ENCODE measurements around the gene RASGRF2.

The RASGRF2 gene

GRCh38 chr5:80977764-80978163, 17.6 kb downstream of the RASGRF2 start:
- in situ Hi-C loops (cut with MboI; ENCODE audit: low sequenced_read_pairs), result no loop called here

GRCh38 chr5:80978772-80979317, 18.7 kb downstream of the RASGRF2 start:
- in situ Hi-C loops (cut with MboI; ENCODE audit: low sequenced_read_pairs), result no loop called here

DNA sequence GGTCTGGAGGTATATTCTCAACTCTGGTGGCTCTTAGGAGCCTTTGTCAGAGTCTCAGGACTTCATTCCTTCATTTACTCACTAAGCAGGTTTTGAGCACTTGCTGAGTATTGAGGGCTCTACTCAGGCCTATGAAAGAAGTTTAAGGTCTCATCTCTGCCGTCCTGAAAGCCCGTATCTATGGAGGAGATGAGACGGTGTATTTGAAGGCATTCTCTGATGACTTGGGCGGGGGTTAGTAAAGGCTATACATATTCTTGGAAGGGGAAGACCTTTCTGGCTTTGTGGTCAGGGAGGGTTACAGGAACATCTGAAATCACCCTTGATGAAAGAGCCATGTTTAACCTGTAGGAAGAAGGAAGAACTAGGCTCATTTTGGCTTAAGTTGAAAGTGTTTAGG, 21.9 kb downstream of the RASGRF2 start:
- in situ Hi-C loops (cut with MboI; ENCODE audit: low sequenced_read_pairs), result no loop called here

- in situ Hi-C loops (cut with MboI; ENCODE audit: low sequenced_read_pairs), result no loop called here
Measured at GRCh38 chr5:80985600-80986228, 25.6 kb downstream of the RASGRF2 start.

DNA sequence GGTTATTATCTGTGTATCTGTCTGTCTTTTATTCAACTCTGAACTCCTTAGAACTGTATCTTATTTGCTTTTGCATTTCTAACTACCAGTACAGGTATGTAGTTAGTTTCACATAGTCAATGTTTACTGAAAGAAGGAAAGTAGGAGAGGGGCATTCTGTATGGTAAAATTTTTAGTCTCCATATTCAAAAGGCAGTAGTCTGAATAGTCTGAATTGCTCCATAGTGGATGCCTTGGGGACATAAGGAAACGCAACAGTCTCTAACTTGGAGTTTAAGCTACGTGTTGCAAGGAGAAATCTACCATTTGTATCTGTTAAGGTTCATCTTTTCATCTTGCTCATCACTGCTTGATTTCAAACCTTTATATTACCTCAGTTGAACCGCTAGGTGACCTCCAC, 26.2 kb downstream of the RASGRF2 start:
- in situ Hi-C loops (cut with MboI; ENCODE audit: low sequenced_read_pairs), result no loop called here

GRCh38 chr5:80987078-80987766, 27.1 kb downstream of the RASGRF2 start:
- in situ Hi-C loops (cut with MboI; ENCODE audit: low sequenced_read_pairs), result no loop called here

- in situ Hi-C loops (cut with MboI; ENCODE audit: low sequenced_read_pairs), result no loop called here
Measured at GRCh38 chr5:80988419-80988935, 28.3 kb downstream of the RASGRF2 start.

GRCh38 chr5:80989883-80990282, 29.7 kb downstream of the RASGRF2 start:
- in situ Hi-C loops (cut with MboI; ENCODE audit: low sequenced_read_pairs), result no loop called here

GRCh38 chr5:80990527-80990926, 30.4 kb downstream of the RASGRF2 start:
- in situ Hi-C loops (cut with MboI; ENCODE audit: low sequenced_read_pairs), result no loop called here

DNA sequence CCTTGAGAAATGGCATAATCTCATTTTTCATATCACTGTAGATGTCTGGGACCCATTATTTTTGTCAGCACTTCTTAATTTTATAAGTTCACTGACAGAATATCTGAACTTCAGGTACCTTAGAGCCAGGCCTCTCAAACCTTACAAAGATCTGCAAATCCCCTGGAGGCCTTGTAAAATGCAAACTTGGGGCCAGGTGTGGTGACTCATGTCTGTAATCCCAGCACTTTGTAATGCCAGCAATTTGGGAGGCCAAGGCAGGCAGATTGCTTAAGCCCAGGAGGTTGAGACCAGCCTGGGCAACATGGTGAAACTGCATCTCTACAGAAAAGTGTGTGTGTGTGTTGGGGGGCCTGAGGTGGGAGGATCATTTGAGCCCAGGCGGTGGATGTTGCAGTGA, 30.8 kb downstream of the RASGRF2 start:
- in situ Hi-C loops (cut with MboI; ENCODE audit: low sequenced_read_pairs), result no loop called here

GRCh38 chr5:80995908-80996307, 35.7 kb downstream of the RASGRF2 start:
- in situ Hi-C loops (cut with MboI; ENCODE audit: low sequenced_read_pairs), result no loop called here

- in situ Hi-C loops (cut with MboI; ENCODE audit: low sequenced_read_pairs), result no loop called here
Measured at GRCh38 chr5:80998590-80998979, 38.4 kb downstream of the RASGRF2 start.

DNA sequence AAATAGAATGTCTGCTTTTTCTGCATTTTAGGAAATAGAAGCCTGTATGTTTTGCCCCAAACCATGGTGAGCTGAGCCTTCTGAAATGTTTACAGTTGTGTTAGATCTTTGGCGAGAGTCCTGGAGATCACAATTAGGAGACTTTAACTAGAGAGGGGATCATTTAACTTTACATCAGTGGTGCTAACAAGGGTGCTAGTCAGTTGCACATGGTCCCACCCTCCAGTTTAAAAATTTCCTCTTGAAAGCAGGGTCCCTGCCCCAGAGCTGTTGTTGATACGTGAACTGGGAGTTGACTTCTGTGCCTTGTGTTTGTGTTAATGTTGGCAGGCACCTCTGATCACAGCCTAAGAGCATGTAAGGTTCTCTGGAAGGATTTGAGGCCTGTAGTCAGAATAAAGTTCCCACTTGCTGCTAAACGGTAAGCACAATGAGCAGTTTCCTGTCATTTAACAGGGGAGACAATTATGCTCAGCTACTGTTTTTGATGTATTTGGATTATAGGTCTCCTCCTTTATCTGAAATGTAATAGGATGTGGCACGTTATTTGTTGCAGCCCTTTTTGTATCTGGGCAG, 43.7 kb downstream of the RASGRF2 start:
- in situ Hi-C loops (cut with MboI; ENCODE audit: low sequenced_read_pairs), result no loop called here

- in situ Hi-C loops (cut with MboI; ENCODE audit: low sequenced_read_pairs), result no loop called here
Measured at GRCh38 chr5:81005708-81006107, 45.5 kb downstream of the RASGRF2 start.

- in situ Hi-C loops (cut with MboI; ENCODE audit: low sequenced_read_pairs), result no loop called here
Measured at GRCh38 chr5:81006231-81006630, 46.1 kb downstream of the RASGRF2 start.

DNA sequence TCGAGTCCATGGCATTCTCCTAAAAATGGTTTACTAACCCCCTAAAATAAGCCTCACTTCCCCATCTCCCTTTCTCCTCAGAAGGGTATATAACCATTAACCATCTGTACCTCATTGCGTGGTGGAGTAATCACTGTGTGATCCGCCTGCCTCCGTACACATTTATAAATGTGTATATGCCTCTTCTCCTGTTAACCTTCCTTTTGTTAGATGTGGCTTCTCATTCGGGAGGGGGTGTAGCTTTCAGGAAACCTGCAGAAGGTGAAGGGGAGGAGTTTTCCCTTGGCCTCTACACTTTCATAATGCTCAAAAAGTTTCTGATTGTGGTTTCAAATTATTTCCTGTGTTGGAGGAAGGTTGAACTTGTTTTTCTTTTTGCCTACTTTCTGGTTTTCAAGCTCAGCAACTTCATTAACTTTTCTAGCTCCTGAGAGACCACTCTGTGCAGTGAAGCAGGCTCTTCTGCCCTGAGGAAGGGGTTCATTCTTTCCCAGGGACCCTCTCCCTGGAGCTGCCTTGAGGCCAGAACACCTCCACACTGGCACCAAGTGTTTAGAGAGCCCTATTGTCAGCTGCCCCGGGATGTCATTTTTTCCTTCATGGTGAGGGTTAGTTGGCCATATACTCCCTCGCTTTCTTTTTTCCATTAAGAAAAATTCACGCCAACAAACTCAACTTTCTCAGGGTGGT, 46.9 kb downstream of the RASGRF2 start:
- in situ Hi-C loops (cut with MboI; ENCODE audit: low sequenced_read_pairs), result no loop called here

DNA sequence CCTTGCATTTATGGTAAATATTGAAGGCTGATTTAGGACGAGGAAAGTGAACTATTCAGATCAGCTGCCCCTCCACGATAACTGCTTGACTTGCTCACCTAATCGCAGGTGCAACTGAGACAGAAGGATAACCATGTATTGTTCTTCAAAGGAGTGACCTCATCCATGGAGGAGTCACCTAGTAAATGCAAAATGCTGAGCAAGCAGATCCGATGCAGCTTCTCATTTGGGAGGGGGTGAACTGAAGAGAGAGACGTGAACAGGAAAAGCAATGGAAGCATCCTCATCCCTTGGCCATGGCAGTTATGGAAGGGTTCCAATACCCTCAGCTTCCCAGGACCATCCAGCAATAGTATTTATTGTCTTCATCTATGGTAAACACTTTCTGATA, 47.5 kb downstream of the RASGRF2 start:
- in situ Hi-C loops (cut with MboI; ENCODE audit: low sequenced_read_pairs), result no loop called here

DNA sequence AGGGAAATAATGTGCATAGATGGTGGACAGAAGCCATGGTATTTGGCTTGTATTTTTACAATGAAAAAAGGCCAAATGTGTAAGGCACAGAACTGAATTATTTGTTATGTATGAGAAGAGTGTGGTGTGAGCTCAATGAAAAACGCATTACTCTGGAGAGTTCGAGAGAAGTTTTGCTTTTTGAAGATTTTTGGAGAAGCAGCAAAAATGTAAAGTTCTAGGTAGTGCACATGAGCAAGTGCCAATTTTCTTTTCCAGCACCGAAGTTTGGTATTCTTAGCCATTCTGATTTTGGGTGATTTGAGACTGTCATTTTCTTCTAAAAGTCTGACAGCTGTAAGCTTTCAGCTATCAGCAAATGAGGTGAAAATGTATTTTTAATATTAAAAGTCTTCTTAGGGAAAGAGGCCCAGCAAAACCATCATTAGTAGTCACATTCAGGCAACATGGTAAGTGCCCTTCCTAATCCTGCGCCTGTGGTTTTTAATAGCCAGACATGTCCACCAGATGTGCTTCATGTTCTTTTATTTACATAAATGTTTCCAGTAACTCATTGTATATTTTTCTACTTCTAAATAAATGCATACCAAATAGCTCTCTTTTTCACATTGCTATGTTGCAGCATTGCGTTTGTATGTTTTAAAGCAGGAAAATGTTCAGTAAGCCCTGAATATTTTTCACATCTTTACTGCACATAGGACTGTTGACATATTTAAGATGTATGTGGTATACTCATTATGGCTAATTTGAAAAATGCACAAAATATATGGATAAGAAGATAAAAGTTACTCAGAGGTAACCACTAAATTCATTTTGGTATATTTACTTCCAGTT, 50.4 kb downstream of the RASGRF2 start:
- in situ Hi-C loops (cut with MboI; ENCODE audit: low sequenced_read_pairs), result no loop called here

DNA sequence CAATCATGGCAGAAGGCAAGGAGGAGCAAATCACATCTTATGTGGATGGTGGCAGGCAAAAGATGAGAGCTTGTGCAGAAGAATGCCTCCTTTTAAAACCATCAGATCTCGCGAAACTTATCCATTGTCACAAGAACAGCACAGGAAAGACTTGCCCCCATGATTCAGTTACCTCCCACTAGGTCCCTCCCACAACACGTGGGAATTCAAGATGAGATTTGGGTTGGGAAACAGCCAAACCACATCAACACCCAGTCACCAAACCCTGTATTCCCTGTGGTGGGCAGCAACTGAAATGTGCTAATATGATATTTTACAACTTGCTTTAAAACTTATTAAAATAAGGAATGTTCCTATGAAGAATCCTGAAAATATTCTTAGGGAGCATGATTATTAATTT, 54.2 kb downstream of the RASGRF2 start:
- in situ Hi-C loops (cut with MboI; ENCODE audit: low sequenced_read_pairs), result no loop called here

- in situ Hi-C loops (cut with MboI; ENCODE audit: low sequenced_read_pairs), result no loop called here
Measured at GRCh38 chr5:81016116-81016515, 56.0 kb downstream of the RASGRF2 start.

DNA sequence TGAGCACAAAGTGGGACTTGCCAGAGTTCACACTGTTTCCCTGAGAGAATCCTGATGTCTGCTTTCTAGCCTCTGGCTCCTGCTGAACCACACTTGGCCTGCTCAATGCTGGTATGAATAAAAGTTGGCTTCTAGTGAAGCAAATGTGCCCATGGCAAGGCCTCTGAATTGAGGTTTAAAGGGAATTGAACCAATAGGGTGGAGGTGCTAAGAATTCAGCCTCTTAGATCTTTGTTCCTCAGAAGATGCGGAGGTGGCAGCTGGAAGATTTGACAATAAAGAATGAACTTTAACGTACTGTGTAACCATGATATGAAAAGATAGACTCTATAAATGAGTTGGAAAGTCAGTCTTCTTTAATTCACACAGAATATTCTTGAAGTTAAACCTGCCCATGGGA, 57.2 kb downstream of the RASGRF2 start:
- in situ Hi-C loops (cut with MboI; ENCODE audit: low sequenced_read_pairs), result no loop called here
